Activated CD8-positive, alpha-beta memory T cell treated with anti-CD3 and anti-CD28 coated beads, Interleukin-2, amount 10 ng/mL, durations not matched to agents 7 days and 5 days (primary cell): Measurements from ENCODE around the gene ACAD9. TPM values are rescaled to one million over a fixed set of nuclear protein-coding genes. Genes with fewer than 3 reads are reported as not detected.

Experiments
- ATAC-seq: fragments of 150-1000 bp; cut with Tn5 transposase; one replicate; pipeline ENCODE4 v1.10.0; 2021; ENCODE audit warnings: moderate library complexity
- CTCF ChIA-PET: fragments of 350-600 bp; sonication (Branson Sonifier 250); formaldehyde crosslinking; loops from one replicate; lab custom pipeline; 2021; ENCODE audit warnings: antibody characterized with exemption; lab: Charles Lee
- DNase-seq: peaks from one replicate; pipeline ENCODE4 v3.0.0-alpha.2; 2020
- H3K27ac Mint-ChIP-seq: one replicate; pipeline ENCODE4 v1.8.0; 2021; ENCODE audit warnings: mild to moderate bottlenecking, mixed read lengths
- H3K27me3 Mint-ChIP-seq: one replicate; pipeline ENCODE4 v1.8.0; 2021; ENCODE audit warnings: mixed read lengths
- H3K36me3 Mint-ChIP-seq: one replicate; pipeline ENCODE4 v1.8.0; 2021; ENCODE audit warnings: mild to moderate bottlenecking, mixed read lengths
- H3K4me1 Mint-ChIP-seq: one replicate; pipeline ENCODE4 v1.8.0; 2021; ENCODE audit warnings: mixed read lengths
- H3K4me3 Mint-ChIP-seq: one replicate; pipeline ENCODE4 v1.8.0; 2021; ENCODE audit warnings: mild to moderate bottlenecking, moderate library complexity, mixed read lengths
- H3K9me3 Mint-ChIP-seq: one replicate; pipeline ENCODE4 v1.8.0; 2022; ENCODE audit warnings: low read depth, mixed read lengths
- total RNA-seq, 2 experiments: library from RNA; stranded (reverse); gene quantifications; one replicate each; pipeline ENCODE4 v1.2.3, GENCODE V29; 2021

Gene ACAD9
- total RNA-seq, 2 experiments from 2014 or later = 61.2 to 68.2 TPM

- DNase-seq = no peak
- H3K4me3 Mint-ChIP-seq = no peak overlapping the region
- H3K27me3 Mint-ChIP-seq = peaks cover 26% of the 10 kb centered on the region
- ATAC-seq = no peak
- no peaks in the 10 kb centered on the region for H3K9me3 Mint-ChIP-seq
- no peaks in the 10 kb centered on the region for H3K36me3 Mint-ChIP-seq
- CTCF ChIA-PET = interaction anchor here (0.8 to 1.6 kb wide), 2 partner anchors 13 to 90 kb away, joined by 3 read pairs; no protein-coding TSS in a partner anchor
- no peaks in the 10 kb centered on the region for H3K4me1 Mint-ChIP-seq
- no peak overlapping the region for H3K27ac Mint-ChIP-seq
Observed at GRCh38 chr3:128936341-128936740, 56.9 kb downstream of the ACAD9 start.

- Mint-ChIP-seq H3K27me3 (peaks cover 23% of the 10 kb centered on the region), H3K4me1 (no peaks in the 10 kb centered on the region), H3K4me3 (no peak overlapping the region), H3K27ac (no peak overlapping the region), H3K36me3 (no peaks in the 10 kb centered on the region), H3K9me3 (no peaks in the 10 kb centered on the region)
- no peak for DNase-seq
- no peak for ATAC-seq
- CTCF ChIA-PET = no interaction called here
Observed at GRCh38 chr3:128940252-128940651, 60.8 kb downstream of the ACAD9 start.

- no peak for ATAC-seq
- H3K9me3 Mint-ChIP-seq = no peaks in the 10 kb centered on the region
- CTCF ChIA-PET = interaction anchor here (0.6 kb wide), 1 partner anchor 389 kb away, joined by 3 read pairs; no protein-coding TSS in a partner anchor
Observed at GRCh38 chr3:128942161-128942952, 62.9 kb downstream of the ACAD9 start.

GRCh38 chr3:128945041-128945877, 65.8 kb downstream of the ACAD9 start:
- CTCF ChIA-PET = no interaction called here
- Mint-ChIP-seq H3K4me3 (no peak overlapping the region), H3K27ac (no peak overlapping the region), H3K27me3 (peaks cover 18% of the 10 kb centered on the region), H3K36me3 (no peaks in the 10 kb centered on the region), H3K4me1 (no peaks in the 10 kb centered on the region), H3K9me3 (no peaks in the 10 kb centered on the region)
- ATAC-seq (no peak), DNase-seq (peak; percentile 37)

More at GRCh38 chr3:128942161-128942952, 62.9 kb downstream of the ACAD9 start:
- DNase-seq = peak; percentile 39
- no peaks in the 10 kb centered on the region for H3K36me3 Mint-ChIP-seq
- no peak overlapping the region for H3K4me3 Mint-ChIP-seq
- H3K27me3 Mint-ChIP-seq = peaks cover 22% of the 10 kb centered on the region
- H3K4me1 Mint-ChIP-seq = no peaks in the 10 kb centered on the region
- H3K27ac Mint-ChIP-seq = no peak overlapping the region

GRCh38 chr3:128945878-128946175, 66.4 kb downstream of the ACAD9 start:
- CTCF ChIA-PET = no interaction called here
- H3K36me3 Mint-ChIP-seq = no peaks in the 10 kb centered on the region
- H3K27ac Mint-ChIP-seq = no peak overlapping the region
- H3K4me1 Mint-ChIP-seq = no peaks in the 10 kb centered on the region
- H3K4me3 Mint-ChIP-seq = no peak overlapping the region
- peaks cover 15% of the 10 kb centered on the region for H3K27me3 Mint-ChIP-seq
- no peaks in the 10 kb centered on the region for H3K9me3 Mint-ChIP-seq
- peak; percentile 1 for DNase-seq
- ATAC-seq = no peak

- Mint-ChIP-seq H3K27ac (no peak overlapping the region), H3K9me3 (no peaks in the 10 kb centered on the region), H3K4me3 (no peak overlapping the region), H3K4me1 (no peaks in the 10 kb centered on the region), H3K36me3 (no peaks in the 10 kb centered on the region), H3K27me3 (peaks cover 17% of the 10 kb centered on the region)
- DNase-seq (no peak), ATAC-seq (no peak)
- CTCF ChIA-PET = no interaction called here
Observed at GRCh38 chr3:128946411-128946810, 67.0 kb downstream of the ACAD9 start.

GRCh38 chr3:128949158-128949557, 69.7 kb downstream of the ACAD9 start:
- Mint-ChIP-seq H3K9me3 (no peaks in the 10 kb centered on the region), H3K4me3 (no peak overlapping the region), H3K27me3 (peaks cover 16% of the 10 kb centered on the region), H3K4me1 (no peaks in the 10 kb centered on the region), H3K36me3 (no peaks in the 10 kb centered on the region), H3K27ac (no peak overlapping the region)
- CTCF ChIA-PET = interaction anchor here (2.5 kb wide), 1 partner anchor 21 kb away, joined by 8 read pairs; no protein-coding TSS in a partner anchor
- no peak for ATAC-seq
- DNase-seq = peak; percentile 15

GRCh38 chr3:128950223-128950938, 71.0 kb downstream of the ACAD9 start:
- peak; percentile 33 for ATAC-seq
- CTCF ChIA-PET = interaction anchor here (2.5 kb wide), 1 partner anchor 20 kb away, joined by 8 read pairs; no protein-coding TSS in a partner anchor
- no peaks in the 10 kb centered on the region for H3K36me3 Mint-ChIP-seq
- no peaks in the 10 kb centered on the region for H3K9me3 Mint-ChIP-seq
- peak; percentile 14 for DNase-seq
- no peak overlapping the region for H3K4me3 Mint-ChIP-seq
- no peaks in the 10 kb centered on the region for H3K4me1 Mint-ChIP-seq
- H3K27ac Mint-ChIP-seq = no peak overlapping the region
- peaks cover 16% of the 10 kb centered on the region for H3K27me3 Mint-ChIP-seq

GRCh38 chr3:128956440-128956839, 77.0 kb downstream of the ACAD9 start:
- Mint-ChIP-seq H3K36me3 (no peaks in the 10 kb centered on the region), H3K9me3 (peaks cover 2% of the 10 kb centered on the region), H3K27me3 (peaks cover 18% of the 10 kb centered on the region), H3K27ac (no peak overlapping the region), H3K4me1 (no peaks in the 10 kb centered on the region), H3K4me3 (no peak overlapping the region)
- no peak for DNase-seq
- CTCF ChIA-PET = no interaction called here
- no peak for ATAC-seq

Other genes starting within 250 kb of the ACAD9 start
- 100 to 1,000 TPM; 151 to 175 TPM for gene RPN1, start 228.8 kb upstream of the ACAD9 start, total RNA-seq
- gene RAB7A, start 153.4 kb upstream of the ACAD9 start, total RNA-seq = 100 to 1,000 TPM; 184 to 238 TPM
- gene CFAP92, start 114.5 kb downstream of the ACAD9 start, total RNA-seq = under 1 TPM in 1 of 2 experiments, not detected in 1; 0.12 TPM
- under 1 TPM; 0.09 to 0.12 TPM for gene EFCC1, start 121.7 kb downstream of the ACAD9 start, total RNA-seq
- gene GP9, start 181.2 kb downstream of the ACAD9 start, total RNA-seq = not detected
- gene RAB43, start 242.2 kb downstream of the ACAD9 start, total RNA-seq = 10 to 100 TPM; 33.7 to 36.1 TPM